ENCODE measurements around the gene LRRC19. TPM values are rescaled to one million over a fixed set of nuclear protein-coding genes. Genes with fewer than 3 reads are reported as not detected.

LRRC19 gene
- total RNA-seq (14.8 TPM), polyA plus RNA-seq (ENCODE audit: insufficient read depth, low read depth, low replicate concordance) (17.6 TPM)
- long read RNA-seq, donor 1, partial matches to known transcripts = 0 of 2 reads
- long read RNA-seq, donor 1, other reads (novel, unspliced or antisense) = 0 of 2 reads
- long read RNA-seq, donor 2, partial matches to known transcripts = 0 of 4 reads
- long read RNA-seq, donor 2, other reads (novel, unspliced or antisense) = 0 of 4 reads
- long read RNA-seq, donor 3, transcript LRRC19-201 (5 exons, 3,609 nt) = major isoform, 6 of 6 reads
- long read RNA-seq, donor 3, partial matches to known transcripts = 0 of 6 reads
- long read RNA-seq, donor 3, other reads (novel, unspliced or antisense) = 0 of 6 reads
- long read RNA-seq, donor 4, partial matches to known transcripts = 0 of 2 reads
- long read RNA-seq, donor 4, other reads (novel, unspliced or antisense) = 0 of 2 reads
- long read RNA-seq, donor 5 = 0 reads
- long read RNA-seq, donor 6, partial matches to known transcripts = 5 of 9 reads
- long read RNA-seq, donor 6, other reads (novel, unspliced or antisense) = 0 of 9 reads
- long read RNA-seq, donor 7, transcript LRRC19-201 (5 exons, 3,609 nt) = major isoform, 6 of 7 reads
- long read RNA-seq, donor 7, partial matches to known transcripts = 0 of 7 reads
- long read RNA-seq, donor 7, other reads (novel, unspliced or antisense) = 1 of 7 reads
- long read RNA-seq, donor 8, partial matches to known transcripts = 0 of 2 reads
- long read RNA-seq, donor 8, other reads (novel, unspliced or antisense) = 0 of 2 reads
- long read RNA-seq, donor 9, partial matches to known transcripts = 0 of 1 reads
- long read RNA-seq, donor 9, other reads (novel, unspliced or antisense) = 0 of 1 reads
- long read RNA-seq, donor 10, transcript LRRC19-201 (5 exons, 3,609 nt) = major isoform, 5 of 5 reads
- long read RNA-seq, donor 10, partial matches to known transcripts = 0 of 5 reads
- long read RNA-seq, donor 10, other reads (novel, unspliced or antisense) = 0 of 5 reads

GRCh38 chr9:27005491-27005890 lies at the start of gene LRRC19:
TSS of gene LRRC19 (minus strand) at chr9:27005672. CDS start at chr9:26999694, 5,978 bp downstream.
- peak within 1 kb of the TSS; percentile 46 to 68 (median 53) for H3K4me3 ChIP-seq (ENCODE audit: low read length in 3 of 3)
- intact Hi-C loops (cut with DNase I) = no loop called here
- no peaks in the 10 kb centered on the region for H3K9me3 ChIP-seq (ENCODE audit: control insufficient read depth in 2 of 3, insufficient read depth in 1 of 3, low read length in 3 of 3)
- peak within 1 kb of the TSS in 2 of 3 donors; percentile 15 to 21 for H3K9ac ChIP-seq (ENCODE audit: low read length in 3 of 3)
- TF ChIP-seq CTCF (IDR thresholded peaks at IDR 0.05; ENCODE audit: borderline replicate concordance, extremely low read depth, insufficient read depth) = no peak
- FAIRE-seq = peak; percentile 86
- H3K27ac ChIP-seq (ENCODE audit: low read depth in 2 of 2, low read length in 2 of 2) = peak within 1 kb of the TSS; percentile 32 to 44
- H3K27me3 ChIP-seq (ENCODE audit: control insufficient read depth, insufficient read depth, low read length) = no peaks in the 10 kb centered on the region
- DNase-seq = peak in 1 of 5 donors; percentile 21
- no peaks in the 10 kb centered on the region for H3K4me1 ChIP-seq (ENCODE audit: control insufficient read depth in 2 of 3, insufficient read depth in 2 of 3, low read depth in 1 of 3, low read length in 3 of 3)
- H3K36me3 ChIP-seq (ENCODE audit: control insufficient read depth in 2 of 3, insufficient read depth in 3 of 3, low read length in 3 of 3) = no peaks in the 10 kb centered on the region

DNA sequence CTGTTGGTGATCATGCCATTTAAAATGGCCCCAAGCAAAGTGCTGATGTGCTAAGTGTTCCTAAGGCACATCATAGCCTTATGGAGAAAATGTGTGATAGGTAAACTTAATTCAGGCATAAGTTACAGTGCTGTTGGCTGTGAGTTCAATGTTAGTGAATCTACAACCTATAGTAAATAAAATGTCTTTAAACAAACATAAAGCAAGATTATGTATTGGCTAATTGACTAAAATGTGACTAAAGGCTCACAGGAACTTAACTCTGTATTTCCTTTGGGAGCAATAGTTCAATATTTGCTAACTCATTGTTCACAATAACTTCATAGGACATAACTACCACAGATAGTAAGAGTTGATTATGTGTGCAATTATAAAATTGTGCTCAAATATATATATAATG lies 49.4 kb upstream of the LRRC19 start:
- DNase-seq (no peak), FAIRE-seq (no peak)
- Histone ChIP-seq H3K27me3 (ENCODE audit: control insufficient read depth, insufficient read depth, low read length) (no peaks in the 10 kb centered on the region), H3K27ac (ENCODE audit: low read depth in 2 of 2, low read length in 2 of 2) (no peak overlapping the region), H3K36me3 (ENCODE audit: control insufficient read depth in 2 of 3, insufficient read depth in 3 of 3, low read length in 3 of 3) (no peaks in the 10 kb centered on the region), H3K4me3 (ENCODE audit: low read length in 3 of 3) (no peak overlapping the region), H3K9me3 (ENCODE audit: control insufficient read depth in 2 of 3, insufficient read depth in 1 of 3, low read length in 3 of 3) (no peaks in the 10 kb centered on the region), H3K4me1 (ENCODE audit: control insufficient read depth in 2 of 3, insufficient read depth in 2 of 3, low read depth in 1 of 3, low read length in 3 of 3) (no peaks in the 10 kb centered on the region), H3K9ac (ENCODE audit: low read length in 3 of 3) (no peak overlapping the region)
- TF ChIP-seq CTCF (IDR thresholded peaks at IDR 0.05; ENCODE audit: borderline replicate concordance, extremely low read depth, insufficient read depth) = no peak
- intact Hi-C loops (cut with DNase I) = no loop called here

DNA sequence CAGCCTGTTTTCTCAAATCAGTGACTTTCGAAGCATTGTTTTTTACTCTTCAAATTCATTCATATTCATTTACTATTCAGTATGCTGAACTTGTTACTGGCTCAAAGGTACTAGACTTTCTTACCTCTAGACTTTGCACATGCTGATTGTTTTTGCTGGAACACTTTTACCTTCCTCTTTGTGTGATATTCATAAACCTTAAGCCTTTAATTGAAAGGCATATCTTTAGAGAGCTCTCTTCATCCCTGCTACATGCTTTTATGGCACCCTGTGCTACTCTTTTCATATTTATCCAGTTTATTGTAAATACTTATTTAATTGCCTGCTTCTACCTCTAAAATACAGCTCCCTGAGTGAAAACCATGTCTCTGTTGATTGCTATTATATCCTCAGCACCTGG lies 48.7 kb upstream of the LRRC19 start:
- Histone ChIP-seq H3K4me1 (ENCODE audit: control insufficient read depth in 2 of 3, insufficient read depth in 2 of 3, low read depth in 1 of 3, low read length in 3 of 3) (no peaks in the 10 kb centered on the region), H3K27me3 (ENCODE audit: control insufficient read depth, insufficient read depth, low read length) (no peaks in the 10 kb centered on the region), H3K9me3 (ENCODE audit: control insufficient read depth in 2 of 3, insufficient read depth in 1 of 3, low read length in 3 of 3) (no peaks in the 10 kb centered on the region), H3K9ac (ENCODE audit: low read length in 3 of 3) (no peak overlapping the region), H3K27ac (ENCODE audit: low read depth in 2 of 2, low read length in 2 of 2) (no peak overlapping the region), H3K36me3 (ENCODE audit: control insufficient read depth in 2 of 3, insufficient read depth in 3 of 3, low read length in 3 of 3) (peaks cover 0 to 4% (median 0%) of the 10 kb centered on the region in 3 donors), H3K4me3 (ENCODE audit: low read length in 3 of 3) (no peak overlapping the region)
- DNase-seq (no peak), FAIRE-seq (no peak)
- intact Hi-C loops (cut with DNase I) = no loop called here
- TF ChIP-seq CTCF (IDR thresholded peaks at IDR 0.05; ENCODE audit: borderline replicate concordance, extremely low read depth, insufficient read depth) = no peak
